Hepatocyte (in vitro differentiated cells): Measurements from ENCODE around the gene PMEPA1. TPM values are rescaled to one million over a fixed set of nuclear protein-coding genes. Genes with fewer than 3 reads are reported as not detected.

Experiments used
- DNase-seq: peaks from one replicate; pipeline ENCODE4 v3.0.0-alpha.2; 2016; ENCODE audit warnings: low spot score
- H2AFZ ChIP-seq: fragments of 200-600 bp; sonication (generic); 2 replicates; pipeline ENCODE4 v1.6.0; 2016; ENCODE audit warnings: antibody characterized with exemption, mild to moderate bottlenecking
- H3K27ac ChIP-seq: fragments of 200-600 bp; sonication (generic); 2 replicates; pipeline ENCODE4 v1.5.1; 2016; ENCODE audit warnings: mild to moderate bottlenecking
- H3K27me3 ChIP-seq: fragments of 200-600 bp; sonication (generic); 2 replicates; pipeline ENCODE4 v1.6.1; 2016
- H3K36me3 ChIP-seq: fragments of 200-600 bp; sonication (generic); replicated peaks from 2 replicates; pipeline ENCODE4 v1.5.1; 2016; ENCODE audit warnings: low read depth; ENCODE audit not compliant: insufficient read depth
- H3K4me1 ChIP-seq: fragments of 200-600 bp; sonication (generic); 2 replicates; pipeline ENCODE4 v1.5.1; 2016; ENCODE audit warnings: mild to moderate bottlenecking, moderate library complexity; ENCODE audit not compliant: insufficient read depth
- H3K4me2 ChIP-seq: fragments of 200-600 bp; sonication (generic); 2 replicates; pipeline ENCODE4 v1.6.0; 2016
- H3K4me3 ChIP-seq: fragments of 200-600 bp; sonication (generic); 2 replicates; pipeline ENCODE4 v1.5.1; 2016; ENCODE audit warnings: mild to moderate bottlenecking
- H3K79me2 ChIP-seq: fragments of 200-600 bp; sonication (generic); 2 replicates; pipeline ENCODE4 v1.6.0; 2017; ENCODE audit warnings: mild to moderate bottlenecking
- H3K9me2 ChIP-seq: fragments of 200-600 bp; sonication (generic); replicated peaks from 2 replicates; pipeline ENCODE4 v1.6.0; 2017; ENCODE audit warnings: mild to moderate bottlenecking; ENCODE audit not compliant: insufficient read depth
- H3K9me3 ChIP-seq: fragments of 200-600 bp; sonication (generic); 2 replicates; pipeline ENCODE4 v1.5.1; 2016; ENCODE audit warnings: low read depth, mild to moderate bottlenecking
- H4K20me1 ChIP-seq: fragments of 200-600 bp; sonication (generic); 2 replicates; pipeline ENCODE4 v1.6.0; 2016; ENCODE audit warnings: mild to moderate bottlenecking; ENCODE audit not compliant: insufficient read depth, poor library complexity, severe bottlenecking
- CTCF ChIP-seq: fragments of 200-600 bp; sonication (generic); IDR thresholded peaks from 2 replicates; pipeline ENCODE4 v1.5.1; 2016; ENCODE audit warnings: antibody characterized with exemption, mild to moderate bottlenecking; ENCODE audit not compliant: poor library complexity
- EZH2 ChIP-seq: fragments of 200-600 bp; sonication (generic); IDR thresholded peaks from 2 replicates; pipeline ENCODE4 v1.6.1; 2016; ENCODE audit warnings: antibody characterized with exemption, mild to moderate bottlenecking, borderline replicate concordance
- EZH2phosphoT487 ChIP-seq: fragments of 200-600 bp; sonication (generic); IDR thresholded peaks from one replicate; pipeline ENCODE4 v1.6.1; 2018; ENCODE audit warnings: antibody characterized with exemption, mild to moderate bottlenecking, low read depth, moderate library complexity; ENCODE audit not compliant: unreplicated experiment, severe bottlenecking
- WGBS: methylation state at CpG from one replicate; pipeline ENCODE4 v1.1.6; 2016; ENCODE audit warnings: low lambda C conversion rate; ENCODE audit errors: missing lambda C conversion rate; 5-methylcytosine and 5-hydroxymethylcytosine counted together
- polyA plus RNA-seq: library from polyadenylated mRNA; unstranded; fragments of >200 nt; fragmentation: Nextera tagmentation; extraction: Ambion mirVana; gene quantifications from 2 replicates; pipeline ENCODE4 v1.2.1, GENCODE V29; 2016
- total RNA-seq: library from RNA; depleted of rRNA; stranded (reverse); fragments of >200 nt; gene quantifications from 2 replicates; pipeline ENCODE4 v1.2.3, GENCODE V29; 2014

The PMEPA1 gene
- total and polyA plus RNA-seq, 2 experiments from 2014 or later, result 6.8 to 40.3 TPM

- peaks cover 56% of the 10 kb centered on the region for H3K79me2 ChIP-seq
- no peak overlapping the region for H2AFZ ChIP-seq
- no peak overlapping the region for H3K27ac ChIP-seq
- no peak for DNase-seq
- no peaks in the 10 kb centered on the region for H3K9me3 ChIP-seq
- H3K36me3 ChIP-seq, result no peaks in the 10 kb centered on the region
- no peaks in the 10 kb centered on the region for H3K4me1 ChIP-seq
- WGBS, result 83% methylated on average over 24 of the region's 24 CpGs
- no peaks in the 10 kb centered on the region for H3K9me2 ChIP-seq
- TF ChIP-seq EZH2, result no peak
- no peak for TF ChIP-seq CTCF
- no peak for TF ChIP-seq EZH2phosphoT487
- peaks cover 25% of the 10 kb centered on the region for H4K20me1 ChIP-seq
- H3K27me3 ChIP-seq, result no peaks in the 10 kb centered on the region
- no peak overlapping the region for H3K4me3 ChIP-seq
- no peak overlapping the region for H3K4me2 ChIP-seq
Observed at GRCh38 chr20:57676589-57677583, 32.9 kb downstream of the PMEPA1 start.

- Histone ChIP-seq H3K9me3 (no peaks in the 10 kb centered on the region), H3K27ac (no peak overlapping the region), H3K4me2 (no peak overlapping the region), H2AFZ (no peak overlapping the region), H4K20me1 (peaks cover 24% of the 10 kb centered on the region), H3K27me3 (no peaks in the 10 kb centered on the region), H3K9me2 (no peaks in the 10 kb centered on the region), H3K4me1 (no peaks in the 10 kb centered on the region), H3K36me3 (no peaks in the 10 kb centered on the region), H3K4me3 (no peak overlapping the region), H3K79me2 (peaks cover 54% of the 10 kb centered on the region)
- TF ChIP-seq EZH2 (no peak), CTCF (no peak), EZH2phosphoT487 (no peak)
- DNase-seq, result no peak
- 93% methylated on average over 12 of the region's 12 CpGs for WGBS
Observed at GRCh38 chr20:57675773-57676172, 34.0 kb downstream of the PMEPA1 start.

- peaks cover 15% of the 10 kb centered on the region for H4K20me1 ChIP-seq
- peaks cover 45% of the 10 kb centered on the region for H3K79me2 ChIP-seq
Observed at GRCh38 chr20:57672953-57673575, 36.8 kb downstream of the PMEPA1 start.

More at GRCh38 chr20:57672953-57673575, 36.8 kb downstream of the PMEPA1 start:
- Histone ChIP-seq H3K27ac (no peak overlapping the region), H3K36me3 (no peaks in the 10 kb centered on the region), H3K9me3 (no peaks in the 10 kb centered on the region), H2AFZ (no peak overlapping the region), H3K4me1 (no peaks in the 10 kb centered on the region), H3K27me3 (no peaks in the 10 kb centered on the region), H3K9me2 (no peaks in the 10 kb centered on the region), H3K4me2 (no peak overlapping the region), H3K4me3 (no peak overlapping the region)
- no peak for TF ChIP-seq EZH2
- TF ChIP-seq EZH2phosphoT487, result no peak
- TF ChIP-seq CTCF, result no peak
- 93% methylated on average over 17 of the region's 17 CpGs for WGBS
- no peak for DNase-seq
